ENCODE measurements around the gene ALG8. TPM values are rescaled to one million over a fixed set of nuclear protein-coding genes. Genes with fewer than 3 reads are reported as not detected.

Gene ALG8
- total RNA-seq, 2 experiments from 2014 or later: 47.3 to 51.6 TPM

GRCh38 chr11:78050964-78051831 is 88.2 kb downstream of the ALG8 start:
- ATAC-seq (no peak), DNase-seq (no peak)
- no peaks in the 10 kb centered on the region for H3K9me3 Mint-ChIP-seq (ENCODE audit: low read depth)
- CTCF ChIA-PET: interaction anchor here (1.0 kb wide), 1 partner anchor 513 kb away, joined by 3 read pairs; no protein-coding TSS in a partner anchor
- H3K4me1 Mint-ChIP-seq: peaks cover 15% of the 10 kb centered on the region
- H3K4me3 Mint-ChIP-seq: no peak overlapping the region
- no peak overlapping the region for H3K27ac Mint-ChIP-seq
- no peaks in the 10 kb centered on the region for H3K27me3 Mint-ChIP-seq
- no peaks in the 10 kb centered on the region for H3K36me3 Mint-ChIP-seq

Other genes starting within 250 kb of the ALG8 start
- gene INTS4, start 145.0 kb downstream of the ALG8 start, total RNA-seq: 10 to 100 TPM; 53.9 to 57.9 TPM
- under 1 TPM; 0.18 to 0.23 TPM for gene KCTD14, start 116.3 kb downstream of the ALG8 start, total RNA-seq
- gene THRSP, start 75.8 kb downstream of the ALG8 start, total RNA-seq: not detected
- gene NDUFC2, start 59.8 kb downstream of the ALG8 start, total RNA-seq: 100 to 1,000 TPM; 179 to 201 TPM
- 1 to 10 TPM; 6.4 to 7.3 TPM for gene KCTD21, start 49.0 kb upstream of the ALG8 start, total RNA-seq
- gene USP35, start 49.3 kb upstream of the ALG8 start, total RNA-seq: 10 to 100 TPM in 1 of 2 experiments, 1 to 10 TPM in 1; 8.5 to 10.6 TPM

Measured in activated CD8-positive, alpha-beta memory T cell treated with anti-CD3 and anti-CD28 coated beads, Interleukin-2, amount 10 ng/mL, durations not matched to agents 7 days and 5 days (primary cell).